Panc1 (cell line): ENCODE data around the gene GOLGA8K. TPM values are rescaled to one million over a fixed set of nuclear protein-coding genes. Genes with fewer than 3 reads are reported as not detected.
A peak's percentile ranks its signal among the peaks of the same experiment; 100 is the strongest.
"Not testable (repeated sequence)": the region's sequence is repeated elsewhere in the genome, so short reads cannot be mapped to it uniquely, and the experiment has no call there.

ENCODE experiments used
- ATAC-seq: fragments of 200-7000 bp; cut with Tn5 transposase; 2 replicates; pipeline ENCODE4 v1.9.1; 2020; ENCODE audit warnings: mild to moderate bottlenecking, moderate library complexity
- BruUV-seq: library from RNA; stranded (reverse); fragments of 400-500 nt; replicated peaks from 2 replicates; lab custom pipeline; 2021; lab: Mats Ljungman, UMichigan
- CTCF ChIA-PET: fragments of 300-600 bp; sonication (Branson Sonifier 250); formaldehyde crosslinking; loops from one replicate; lab custom pipeline; 2022; ENCODE audit warnings: antibody characterized with exemption; lab: Charles Lee
- POLR2A ChIA-PET: fragments of 300-600 bp; sonication (Branson Sonifier 250); formaldehyde crosslinking; loops from one replicate; lab custom pipeline; 2022; ENCODE audit warnings: antibody characterized with exemption; lab: Charles Lee
- DNase-seq: peaks from one replicate; pipeline ENCODE4 v3.0.0-alpha.2; 2010; ENCODE audit warnings: low read depth, low spot score
- H3K27ac ChIP-seq: 2 replicates; pipeline ENCODE4 v1.5.1; 2011; ENCODE audit warnings: mild to moderate bottlenecking, low read length, inconsistent platforms
- H3K27me3 ChIP-seq: fragments of 200-500 bp; sonication (Bioruptor generic); 2 replicates; pipeline ENCODE4 v1.6.0; 2014; ENCODE audit warnings: low read length, inconsistent platforms; ENCODE audit not compliant: control insufficient read depth, insufficient read depth
- H3K36me3 ChIP-seq: fragments of 200-500 bp; sonication (Bioruptor generic); 2 replicates; pipeline ENCODE4 v1.5.1; 2014; ENCODE audit warnings: inconsistent platforms, mild to moderate bottlenecking, low read length, moderate library complexity; ENCODE audit not compliant: control insufficient read depth, insufficient read depth
- H3K4me1 ChIP-seq: 2 replicates; pipeline ENCODE4 v1.5.1; 2011; ENCODE audit warnings: inconsistent platforms, mild to moderate bottlenecking, low read length, moderate library complexity; ENCODE audit not compliant: control insufficient read depth, insufficient read depth
- H3K4me3 ChIP-seq, 2 experiments: 2 replicates each; pipeline ENCODE4 v1.5.1; 2011 to 2012; ENCODE audit warnings: low read depth in 2 of 2, low read length in 2 of 2, mild to moderate bottlenecking in 2 of 2, inconsistent platforms in 1 of 2, moderate library complexity in 1 of 2
- H3K9me3 ChIP-seq: fragments of 200-500 bp; sonication (Bioruptor generic); 2 replicates; pipeline ENCODE4 v1.5.1; 2014; ENCODE audit warnings: low read depth, mild to moderate bottlenecking, inconsistent platforms, low read length, moderate library complexity; ENCODE audit not compliant: control insufficient read depth, insufficient read depth
- in situ Hi-C: cut with HindIII; loops from 2 replicates; pipeline ENCODE4 v1.10.0; 2016; ENCODE audit warnings: low sequenced_read_pairs, low pct_unique_long_range_greater_than_20kb
- intact Hi-C: fragments of 100-400 bp; cut with micrococcal nuclease; formaldehyde crosslinking; loops from one replicate; pipeline ENCODE4 v1.10.0; 2022; ENCODE audit not compliant: unreplicated experiment
- total RNA-seq: library from RNA; stranded (reverse); gene quantifications from one replicate; pipeline ENCODE4 v1.2.1, GENCODE V29; 2021; ENCODE audit not compliant: unreplicated experiment

Gene GOLGA8K
- total RNA-seq, 1 experiment from 2014 or later = 1.5 TPM

DNA sequence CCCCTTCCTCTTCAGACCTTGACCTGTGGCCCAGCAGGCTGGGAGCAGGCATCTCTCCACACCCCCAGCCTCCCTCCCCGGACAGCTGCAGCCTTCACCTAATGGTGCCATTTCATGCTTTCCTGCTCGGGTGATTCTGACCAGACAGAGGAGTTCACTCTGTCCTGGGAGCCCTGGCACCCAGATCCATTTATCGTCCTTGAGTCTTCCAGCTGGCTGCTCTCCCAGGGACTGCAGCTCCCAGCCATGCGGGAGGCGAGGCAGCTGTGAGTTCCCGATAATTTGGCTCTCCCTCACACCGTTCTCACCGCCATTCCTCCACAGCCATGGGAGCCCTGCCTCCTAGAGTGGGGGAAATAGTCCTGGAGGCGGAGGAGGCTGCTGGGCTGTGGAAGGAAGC, 32.6 kb downstream of the GOLGA8K start:
- DNase-seq, H3K36me3 ChIP-seq, BruUV-seq, in situ Hi-C loops, CTCF ChIA-PET, H3K27ac ChIP-seq, H3K27me3 ChIP-seq, ATAC-seq, H3K4me1 ChIP-seq, POLR2A ChIA-PET, intact Hi-C loops, H3K4me3 ChIP-seq, H3K9me3 ChIP-seq: not testable (repeated sequence)

DNA sequence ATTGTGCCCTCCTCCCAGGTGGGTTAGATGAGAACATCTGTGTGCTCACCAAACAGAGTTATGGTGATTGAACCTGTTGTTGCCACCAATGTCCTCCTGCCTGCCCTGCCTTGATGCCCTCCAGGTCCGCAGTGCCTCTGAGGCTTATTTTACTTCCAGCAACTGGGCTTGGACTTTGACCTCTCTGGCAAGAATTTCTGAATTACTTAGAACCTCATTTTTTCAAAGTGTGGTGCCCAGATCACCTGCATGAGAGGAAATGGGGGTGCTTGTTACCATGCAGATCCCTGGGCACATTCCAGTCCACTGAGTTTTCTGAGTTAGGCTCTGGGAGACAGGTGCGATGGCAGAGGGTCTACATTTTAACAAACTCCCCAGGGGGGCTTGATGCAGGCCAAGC, 33.0 kb downstream of the GOLGA8K start:
- ATAC-seq, POLR2A ChIA-PET: not testable (repeated sequence)

DNA sequence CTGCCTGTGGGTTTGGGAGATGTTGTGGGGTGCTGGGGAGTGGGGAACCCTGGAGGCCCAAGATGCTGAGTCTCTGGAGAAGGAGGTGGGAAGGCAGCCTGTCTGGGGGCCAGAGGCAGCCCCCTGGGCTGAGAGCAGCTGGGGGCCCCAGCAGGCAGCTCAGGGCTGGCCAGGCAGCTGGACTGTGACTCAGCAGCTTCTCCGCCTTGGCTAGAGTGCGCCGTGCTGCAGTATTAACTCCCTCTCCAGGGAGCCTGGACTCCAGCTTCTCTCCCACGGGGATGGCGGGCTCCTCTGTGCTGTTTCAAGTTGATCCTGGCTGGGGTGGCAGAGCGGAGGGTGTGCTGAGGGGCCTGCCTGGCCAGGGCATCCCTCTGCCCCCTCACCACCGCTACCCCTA, 36.6 kb downstream of the GOLGA8K start:
- H3K27me3 ChIP-seq, H3K36me3 ChIP-seq, ATAC-seq, in situ Hi-C loops, H3K4me3 ChIP-seq, CTCF ChIA-PET, BruUV-seq, intact Hi-C loops, DNase-seq, H3K27ac ChIP-seq, H3K4me1 ChIP-seq, POLR2A ChIA-PET, H3K9me3 ChIP-seq: not testable (repeated sequence)

More for the DNA sequence above, 33.0 kb downstream of the GOLGA8K start:
- in situ Hi-C loops, DNase-seq, H3K27ac ChIP-seq, CTCF ChIA-PET, H3K27me3 ChIP-seq, intact Hi-C loops, H3K4me1 ChIP-seq, BruUV-seq, H3K9me3 ChIP-seq, H3K4me3 ChIP-seq, H3K36me3 ChIP-seq: not testable (repeated sequence)

DNA sequence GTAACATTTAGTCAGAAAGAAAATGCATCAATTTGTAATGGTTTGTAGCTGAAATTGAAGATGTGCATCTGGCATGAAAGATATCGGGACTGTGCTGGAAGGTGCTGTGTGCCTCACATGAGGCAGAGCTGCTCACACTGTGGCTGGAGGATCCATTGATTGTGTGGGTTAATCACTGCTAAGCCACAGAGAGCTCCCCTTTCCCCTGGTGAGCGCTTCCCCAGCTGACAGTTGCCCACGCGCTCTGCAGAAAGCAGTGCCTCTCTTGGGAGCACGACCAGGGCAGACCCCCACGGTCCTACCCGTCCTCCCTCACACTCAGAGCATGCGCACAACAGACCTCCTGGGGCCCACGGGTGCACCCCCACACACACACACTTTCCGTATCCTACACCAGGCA, 37.1 kb downstream of the GOLGA8K start:
- H3K9me3 ChIP-seq, DNase-seq, H3K36me3 ChIP-seq, intact Hi-C loops, CTCF ChIA-PET, ATAC-seq, H3K27me3 ChIP-seq, POLR2A ChIA-PET, H3K4me3 ChIP-seq, H3K4me1 ChIP-seq, BruUV-seq, H3K27ac ChIP-seq, in situ Hi-C loops: not testable (repeated sequence)

DNA sequence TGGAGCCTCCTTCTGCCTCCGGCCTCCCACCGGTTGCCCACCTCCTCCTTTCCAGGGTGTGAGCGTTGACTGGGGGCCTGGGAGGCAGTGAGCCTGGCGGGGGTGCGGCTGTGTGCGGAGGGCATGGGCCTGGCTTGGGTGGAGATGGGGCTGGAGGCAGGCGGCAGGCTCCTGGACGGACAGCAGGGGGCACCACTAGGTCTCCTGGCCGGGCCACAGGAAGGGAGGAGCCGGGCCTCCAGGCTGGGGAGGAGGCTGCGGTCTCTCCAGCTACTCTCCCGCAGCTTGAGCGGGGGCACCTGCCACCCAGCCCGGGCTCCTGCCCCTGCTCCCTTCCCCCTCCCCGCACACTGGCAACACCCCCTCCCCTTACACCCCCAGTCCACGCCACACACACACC, 38.1 kb downstream of the GOLGA8K start:
- DNase-seq, in situ Hi-C loops, POLR2A ChIA-PET, H3K4me3 ChIP-seq, H3K4me1 ChIP-seq, H3K36me3 ChIP-seq, H3K27ac ChIP-seq, H3K9me3 ChIP-seq, intact Hi-C loops, CTCF ChIA-PET, BruUV-seq, H3K27me3 ChIP-seq: not testable (repeated sequence)
- peak; percentile 84 for ATAC-seq

DNA sequence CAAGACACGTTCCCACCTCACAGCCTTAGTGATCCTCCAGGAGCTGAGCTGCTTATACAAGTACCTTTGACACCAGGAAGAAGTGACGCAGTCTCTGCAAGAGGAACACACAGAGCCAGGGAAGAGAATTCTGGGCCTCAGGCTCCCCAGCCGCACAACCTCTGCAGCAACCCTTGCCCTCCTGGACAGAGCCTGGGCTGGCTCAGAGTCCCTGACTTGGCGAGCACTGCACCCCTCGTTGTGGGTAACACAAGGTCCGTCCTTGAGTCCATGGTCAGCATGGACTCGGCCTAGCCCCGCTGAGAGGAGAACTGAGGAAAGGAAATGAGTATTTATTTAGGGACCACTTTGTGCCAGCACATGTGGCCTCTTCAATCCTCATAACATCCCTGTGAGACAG, 39.6 kb downstream of the GOLGA8K start:
- in situ Hi-C loops, H3K9me3 ChIP-seq, BruUV-seq, intact Hi-C loops, POLR2A ChIA-PET, H3K27me3 ChIP-seq, H3K4me3 ChIP-seq, H3K27ac ChIP-seq, H3K4me1 ChIP-seq, H3K36me3 ChIP-seq, DNase-seq, CTCF ChIA-PET: not testable (repeated sequence)
- ATAC-seq = 0 out of 2 replicates have a peak, but pooled peaks have one; percentile 4

DNA sequence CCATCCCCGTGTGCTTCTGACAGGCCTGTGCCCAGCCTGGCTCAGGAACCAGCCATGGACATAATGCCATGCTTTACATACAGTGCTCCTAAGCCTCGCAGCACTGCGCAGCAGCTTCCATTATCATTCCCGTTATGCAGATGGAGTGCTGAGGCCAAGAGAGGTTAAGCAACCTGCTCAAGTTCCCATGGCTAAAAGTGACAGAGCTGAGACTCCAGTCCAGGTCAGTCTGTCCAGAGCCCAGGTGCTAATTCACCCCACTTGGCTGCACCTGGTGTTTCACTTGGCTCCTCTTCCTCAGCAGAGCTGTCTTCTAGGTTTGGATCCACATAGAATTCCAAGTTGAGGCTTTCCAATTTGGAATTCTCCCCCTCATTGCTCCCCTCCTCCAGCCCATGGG, 41.4 kb downstream of the GOLGA8K start:
- H3K27ac ChIP-seq, in situ Hi-C loops, H3K36me3 ChIP-seq, H3K27me3 ChIP-seq, POLR2A ChIA-PET, H3K4me1 ChIP-seq, H3K4me3 ChIP-seq, H3K9me3 ChIP-seq, CTCF ChIA-PET, ATAC-seq, BruUV-seq, DNase-seq, intact Hi-C loops: not testable (repeated sequence)

DNA sequence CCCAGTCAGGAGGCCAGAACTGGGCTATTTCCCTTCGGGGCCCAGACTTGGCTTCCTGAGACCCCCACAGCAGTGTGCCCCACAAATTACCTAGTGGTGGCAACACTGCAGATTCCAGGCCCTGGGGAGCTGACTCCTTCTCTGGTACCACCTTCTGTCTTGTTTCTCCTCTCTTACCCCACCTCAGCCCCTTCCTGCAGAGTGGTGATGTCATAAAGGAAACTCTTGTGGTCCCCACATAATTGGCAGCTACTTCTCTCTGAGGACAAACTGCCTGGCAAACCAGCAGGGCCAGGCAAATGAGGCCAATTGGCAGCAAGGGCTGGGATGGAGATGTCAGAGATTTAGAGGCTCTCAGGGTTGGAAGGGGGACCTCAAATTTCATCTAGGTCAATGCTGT, 44.6 kb downstream of the GOLGA8K start:
- DNase-seq, in situ Hi-C loops, H3K27me3 ChIP-seq, H3K4me1 ChIP-seq, ATAC-seq, H3K9me3 ChIP-seq, CTCF ChIA-PET, H3K27ac ChIP-seq, POLR2A ChIA-PET, BruUV-seq, H3K36me3 ChIP-seq, intact Hi-C loops, H3K4me3 ChIP-seq: not testable (repeated sequence)
